ENCODE data around the gene ZFP1.

DNA sequence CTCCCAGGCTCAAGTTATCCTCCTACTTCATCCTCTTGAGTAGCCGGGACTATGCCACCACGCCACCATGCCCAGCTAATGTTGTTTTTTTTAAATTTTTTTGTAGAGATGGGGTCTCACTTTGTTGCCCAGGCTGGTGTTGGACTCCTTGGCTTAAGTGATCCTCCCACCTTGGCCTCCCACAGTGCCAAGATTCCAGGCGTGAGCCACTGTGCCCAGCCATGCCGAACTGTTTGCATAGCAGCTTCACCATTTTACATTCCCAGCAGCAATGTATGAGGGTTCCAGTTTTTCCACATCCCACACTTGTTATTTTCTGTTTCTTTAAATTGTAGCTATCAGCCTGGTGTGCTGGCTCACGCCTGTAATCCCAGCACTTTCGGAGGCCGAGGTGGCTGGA is 68.3 kb downstream of the ZFP1 start:
- TF ChIP-seq, protein P1, sequence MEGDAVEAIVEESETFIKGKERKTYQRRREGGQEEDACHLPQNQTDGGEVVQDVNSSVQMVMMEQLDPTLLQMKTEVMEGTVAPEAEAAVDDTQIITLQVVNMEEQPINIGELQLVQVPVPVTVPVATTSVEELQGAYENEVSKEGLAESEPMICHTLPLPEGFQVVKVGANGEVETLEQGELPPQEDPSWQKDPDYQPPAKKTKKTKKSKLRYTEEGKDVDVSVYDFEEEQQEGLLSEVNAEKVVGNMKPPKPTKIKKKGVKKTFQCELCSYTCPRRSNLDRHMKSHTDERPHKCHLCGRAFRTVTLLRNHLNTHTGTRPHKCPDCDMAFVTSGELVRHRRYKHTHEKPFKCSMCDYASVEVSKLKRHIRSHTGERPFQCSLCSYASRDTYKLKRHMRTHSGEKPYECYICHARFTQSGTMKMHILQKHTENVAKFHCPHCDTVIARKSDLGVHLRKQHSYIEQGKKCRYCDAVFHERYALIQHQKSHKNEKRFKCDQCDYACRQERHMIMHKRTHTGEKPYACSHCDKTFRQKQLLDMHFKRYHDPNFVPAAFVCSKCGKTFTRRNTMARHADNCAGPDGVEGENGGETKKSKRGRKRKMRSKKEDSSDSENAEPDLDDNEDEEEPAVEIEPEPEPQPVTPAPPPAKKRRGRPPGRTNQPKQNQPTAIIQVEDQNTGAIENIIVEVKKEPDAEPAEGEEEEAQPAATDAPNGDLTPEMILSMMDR (IDR thresholded peaks at IDR 0.05 in 8 of 11, conservative IDR thresholded peaks at IDR 0.05 in 3 of 11): no peak
- TF ChIP-seq POLR2A (IDR thresholded peaks at IDR 0.05) (no peak), POLR2AphosphoS5 (IDR thresholded peaks at IDR 0.05) (no peak)
